ENCODE measurements around the gene TARBP2. TPM values are rescaled to one million over a fixed set of nuclear protein-coding genes. Genes with fewer than 3 reads are reported as not detected.

The TARBP2 gene
- 10 to 100 TPM; 21.3 to 22.3 TPM for total RNA-seq
- long read RNA-seq, partial matches to known transcripts: 6 of 15 reads
- long read RNA-seq, other reads (novel, unspliced or antisense): 4 of 15 reads

DNA sequence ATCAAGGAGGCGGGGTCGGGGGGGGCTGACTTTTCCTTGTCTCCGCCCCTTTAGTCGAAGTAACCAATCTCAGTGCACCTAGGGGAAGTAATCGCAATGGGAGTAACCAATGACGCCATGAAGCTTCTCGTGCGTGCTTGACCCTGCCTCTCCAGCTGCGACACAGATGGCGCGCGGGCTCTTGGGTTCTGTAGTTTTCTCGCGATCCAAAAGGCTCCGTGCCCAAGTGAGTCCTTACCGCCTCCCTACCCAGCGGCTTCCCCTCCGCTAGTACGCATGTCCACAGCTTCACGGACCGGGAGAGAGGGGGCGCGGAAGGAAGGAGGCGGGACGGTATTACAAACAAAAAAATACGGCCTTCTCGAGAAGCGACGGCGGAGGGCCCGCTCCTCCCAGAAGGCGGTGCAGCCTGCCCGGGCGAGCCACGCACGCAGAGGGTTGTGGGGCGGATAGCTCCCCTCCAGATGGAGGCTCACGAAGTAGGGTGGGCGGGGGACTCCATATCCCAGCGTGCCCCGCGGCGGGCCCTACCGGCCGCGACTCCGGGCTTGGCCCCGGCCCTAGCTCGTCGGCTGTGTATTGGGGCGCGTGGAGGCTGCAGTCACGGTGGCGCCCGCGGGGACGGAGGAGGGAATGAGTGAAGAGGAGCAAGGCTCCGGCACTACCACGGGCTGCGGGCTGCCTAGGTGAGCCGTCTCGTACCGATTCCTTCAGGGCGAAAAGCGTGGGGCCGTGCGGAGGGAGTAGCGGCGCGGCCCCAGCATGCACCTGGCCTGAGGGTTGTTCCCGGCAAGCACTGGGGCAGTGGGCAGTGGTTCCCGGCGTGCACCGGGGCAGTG lies at the start of gene TARBP2:
Gene TARBP2 (plus strand): TSS at position 508 of the 839 bp plus-strand sequence. CDS start 126 bp downstream, at position 634.
- ATAC-seq: peak; percentile 82
- peak; percentile 99 for DNase-seq
- intact Hi-C loops (cut with DNase I, micrococcal nuclease): loop anchor here in 1 of 2 donors (10.0 kb wide), 1 partner anchor 156 kb away; no protein-coding TSS in a partner anchor

DNA sequence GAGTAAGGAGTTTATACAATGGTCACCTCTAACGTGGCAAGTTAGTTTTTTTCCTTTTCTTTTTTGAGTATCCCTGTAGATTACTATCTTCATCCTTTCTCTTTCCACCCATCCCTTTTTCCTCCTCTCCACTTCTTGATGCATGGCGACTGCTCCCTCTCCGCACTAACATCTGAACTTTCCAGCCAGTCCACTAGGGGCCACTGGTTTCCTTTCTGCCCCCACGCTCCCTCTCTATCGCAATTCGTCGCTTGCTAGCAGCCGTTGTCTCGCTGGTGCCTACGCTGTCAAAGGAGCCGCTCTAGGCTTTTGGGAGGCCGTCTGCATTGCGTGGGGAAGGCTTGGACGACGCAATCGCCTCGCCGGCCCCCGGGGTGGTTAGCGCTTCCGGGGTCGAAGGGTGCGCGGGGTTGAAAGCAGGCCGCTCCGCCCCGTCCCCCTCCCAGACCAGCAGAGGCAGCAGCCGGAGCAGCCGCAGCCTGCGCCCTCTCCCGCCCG lies 49.4 kb upstream of the TARBP2 start, which contains the start of gene PCBP2:
Gene PCBP2 (plus strand): TSS at position 442 of the 498 bp plus-strand sequence. CDS start 2,699 bp downstream, outside the sequence.
- ATAC-seq (peak; percentile 91), DNase-seq (peak; percentile 96 to 99)
- intact Hi-C loops (cut with DNase I, micrococcal nuclease): no loop called here

DNA sequence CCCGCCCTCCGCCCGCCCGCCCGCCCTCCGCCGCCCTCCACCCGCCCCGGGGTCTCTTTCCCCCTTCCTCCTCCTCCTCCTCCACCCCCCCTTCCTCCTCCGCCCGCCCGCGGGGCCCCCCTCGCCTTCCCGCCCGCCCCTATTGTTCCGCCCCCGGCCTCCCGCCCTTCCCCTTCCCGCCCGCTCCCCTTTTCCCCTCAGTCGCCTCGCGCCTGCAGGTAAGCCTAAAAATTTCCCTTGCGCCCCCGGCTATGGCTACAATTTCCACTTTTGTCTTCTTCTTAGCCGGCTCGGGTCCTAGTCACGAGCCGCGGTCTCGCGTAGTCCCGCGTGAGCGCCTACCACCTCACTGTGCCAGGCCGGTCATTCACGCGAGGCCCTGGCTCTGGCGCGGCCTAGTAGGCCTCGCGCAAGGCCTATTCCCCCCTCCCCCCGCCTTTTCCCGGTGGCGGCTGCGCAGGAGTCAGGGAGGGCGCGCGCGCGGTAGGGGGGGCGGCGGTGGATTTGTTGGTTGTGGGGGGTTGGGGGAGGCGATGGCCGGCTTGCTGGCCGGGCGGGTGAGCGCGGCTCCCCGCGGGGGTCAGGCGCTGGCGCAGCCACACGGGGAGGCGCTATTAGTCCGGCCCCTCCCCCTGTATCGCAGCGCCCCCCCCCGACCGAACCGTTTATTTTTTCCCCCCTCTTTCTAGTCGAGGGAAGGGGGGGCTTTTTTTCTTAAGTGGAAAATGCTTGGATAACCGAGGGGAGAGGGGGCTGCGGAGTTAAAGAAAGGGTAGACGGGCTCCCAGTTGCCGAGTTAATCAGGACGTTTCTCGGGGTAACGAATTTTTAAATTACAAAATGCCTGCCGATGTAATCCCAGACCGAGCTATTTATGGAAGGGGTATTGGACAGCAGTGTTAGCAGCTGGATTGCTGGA lies 48.7 kb upstream of the TARBP2 start:
- intact Hi-C loops (cut with DNase I, micrococcal nuclease): no loop called here
- DNase-seq (peak; percentile 87 to 88), ATAC-seq (peak; percentile 65)

DNA sequence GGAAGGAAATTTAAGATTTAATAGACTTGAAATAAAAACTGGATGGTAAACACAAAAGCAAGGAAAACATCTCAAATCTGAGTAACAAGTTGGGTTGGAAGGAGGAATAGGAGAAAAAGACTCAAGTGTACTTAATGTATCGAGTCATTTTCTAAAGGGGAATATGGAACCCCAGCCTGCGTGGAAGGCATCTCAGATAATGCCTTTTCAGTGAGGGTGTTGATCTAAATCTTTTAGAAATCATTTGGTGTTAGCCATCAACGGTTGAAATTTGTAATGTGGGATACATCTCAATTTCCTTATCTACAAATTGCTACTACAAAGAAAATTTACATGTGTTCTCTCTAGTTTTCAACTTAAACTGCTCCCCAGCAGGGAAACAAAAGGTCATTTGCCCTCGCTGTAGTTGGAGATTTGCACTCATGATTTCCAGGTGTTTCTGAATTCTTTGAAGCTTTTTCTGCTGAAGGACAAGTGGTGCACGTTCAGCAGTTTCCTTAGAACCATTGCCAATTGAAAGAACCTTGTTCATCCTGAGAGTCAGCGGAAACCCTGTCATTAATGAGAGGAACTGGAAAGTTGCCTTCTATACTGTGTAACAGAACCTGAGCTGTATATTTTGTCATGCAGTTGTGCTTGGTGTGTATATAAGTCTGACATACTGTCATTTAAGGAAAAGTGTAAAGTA lies 47.0 kb upstream of the TARBP2 start:
- intact Hi-C loops (cut with DNase I, micrococcal nuclease): no loop called here
- DNase-seq (no peak), ATAC-seq (no peak)

DNA sequence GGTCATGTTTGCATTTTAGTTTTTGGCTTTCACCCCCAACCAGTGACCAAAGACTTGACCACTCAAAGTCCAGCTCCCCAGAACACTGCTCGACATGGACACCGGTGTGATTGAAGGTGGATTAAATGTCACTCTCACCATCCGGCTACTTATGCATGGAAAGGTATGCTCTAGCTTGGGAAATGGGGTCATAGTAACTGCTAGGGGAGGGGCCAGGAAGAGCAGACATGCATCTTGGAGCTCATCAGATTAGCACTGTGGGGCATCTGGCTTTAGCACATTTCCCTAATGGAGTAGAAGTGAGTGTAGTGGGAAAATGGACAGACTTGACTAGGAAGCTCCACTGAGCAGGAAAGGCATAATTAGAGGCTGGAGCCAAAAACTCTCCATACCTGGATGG lies 46.4 kb upstream of the TARBP2 start:
- intact Hi-C loops (cut with DNase I, micrococcal nuclease): no loop called here
- no peak for DNase-seq
- ATAC-seq: no peak

GRCh38 chr12:53456654-53457366 lies 44.3 kb upstream of the TARBP2 start:
- no peak for ATAC-seq
- intact Hi-C loops (cut with DNase I, micrococcal nuclease): no loop called here
- DNase-seq: no peak

GRCh38 chr12:53459097-53459496 lies 42.0 kb upstream of the TARBP2 start:
- no peak for DNase-seq
- intact Hi-C loops (cut with DNase I, micrococcal nuclease): no loop called here
- ATAC-seq: no peak

- intact Hi-C loops (cut with DNase I, micrococcal nuclease): loop anchor here in 1 of 2 donors (10.0 kb wide), 1 partner anchor 64 kb away; no protein-coding TSS in a partner anchor
- ATAC-seq: no peak
- no peak for DNase-seq
Observed at GRCh38 chr12:53461059-53461458, 40.0 kb upstream of the TARBP2 start.

DNA sequence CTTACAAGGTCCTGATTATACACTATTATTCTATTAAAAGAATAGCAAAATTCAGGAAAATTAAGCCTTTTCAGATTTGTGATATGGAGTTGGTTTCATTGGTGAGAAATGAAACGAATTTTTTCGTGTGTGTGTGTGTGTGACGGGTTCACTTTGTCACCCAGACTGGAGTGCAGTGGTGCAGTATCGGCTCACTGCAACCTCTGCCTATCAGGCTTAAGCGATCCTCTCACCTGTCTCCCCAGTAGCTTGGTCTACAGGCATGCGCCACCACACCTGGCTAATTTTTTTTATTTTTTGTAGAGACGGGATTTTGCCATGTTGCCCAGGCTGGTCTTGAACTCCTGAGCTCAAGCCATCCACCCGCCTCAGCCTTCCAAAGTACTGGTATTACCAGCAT lies 39.5 kb upstream of the TARBP2 start:
- ATAC-seq (no peak), DNase-seq (no peak)
- intact Hi-C loops (cut with DNase I, micrococcal nuclease): loop anchor here in 1 of 2 donors (10.0 kb wide), 1 partner anchor 63 kb away; no protein-coding TSS in a partner anchor

- ATAC-seq (no peak), DNase-seq (no peak)
- intact Hi-C loops (cut with DNase I, micrococcal nuclease): loop anchor here in 1 of 2 donors (10.0 kb wide), 1 partner anchor 62 kb away; no protein-coding TSS in a partner anchor
Observed at GRCh38 chr12:53462935-53463334, 38.1 kb upstream of the TARBP2 start.

DNA sequence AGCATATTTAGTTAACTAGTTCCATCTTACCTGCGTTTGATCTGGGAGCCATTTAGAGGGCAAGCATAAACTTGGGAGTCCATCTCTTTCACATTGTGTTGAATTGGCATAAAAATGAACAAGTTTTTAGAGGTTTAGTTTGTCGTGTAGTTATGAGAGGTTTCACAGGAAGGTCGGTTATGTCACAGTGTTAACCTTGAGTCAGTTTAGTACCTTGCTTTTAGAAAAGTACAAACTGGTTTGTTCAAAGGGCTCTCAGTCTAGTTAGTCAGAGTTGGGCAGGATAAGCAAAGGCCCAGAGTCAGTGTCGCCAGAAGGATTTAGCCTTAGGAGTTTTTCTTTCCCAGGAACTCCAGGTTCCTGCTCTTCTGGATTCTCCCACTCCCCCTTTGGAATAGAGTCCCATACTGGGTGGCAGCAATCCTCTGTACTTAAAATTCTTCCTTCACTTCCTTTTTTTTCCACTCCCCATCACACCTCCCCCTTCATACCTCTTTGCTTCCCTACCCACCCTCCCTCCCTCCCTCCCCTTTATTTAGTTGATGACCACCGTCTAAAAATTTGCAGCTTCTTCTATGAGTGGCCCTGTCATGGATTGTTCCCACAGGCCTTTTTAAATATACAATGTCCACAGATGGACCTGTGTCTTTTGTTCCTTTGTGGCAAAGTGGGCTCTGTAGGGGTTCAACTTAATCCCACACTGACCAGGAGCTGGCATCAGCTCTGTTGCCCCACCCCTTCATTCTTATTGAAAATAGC lies 37.1 kb upstream of the TARBP2 start:
- DNase-seq: no peak
- intact Hi-C loops (cut with DNase I, micrococcal nuclease): loop anchor here in 1 of 2 donors (10.0 kb wide), 1 partner anchor 61 kb away; no protein-coding TSS in a partner anchor
- no peak for ATAC-seq

DNA sequence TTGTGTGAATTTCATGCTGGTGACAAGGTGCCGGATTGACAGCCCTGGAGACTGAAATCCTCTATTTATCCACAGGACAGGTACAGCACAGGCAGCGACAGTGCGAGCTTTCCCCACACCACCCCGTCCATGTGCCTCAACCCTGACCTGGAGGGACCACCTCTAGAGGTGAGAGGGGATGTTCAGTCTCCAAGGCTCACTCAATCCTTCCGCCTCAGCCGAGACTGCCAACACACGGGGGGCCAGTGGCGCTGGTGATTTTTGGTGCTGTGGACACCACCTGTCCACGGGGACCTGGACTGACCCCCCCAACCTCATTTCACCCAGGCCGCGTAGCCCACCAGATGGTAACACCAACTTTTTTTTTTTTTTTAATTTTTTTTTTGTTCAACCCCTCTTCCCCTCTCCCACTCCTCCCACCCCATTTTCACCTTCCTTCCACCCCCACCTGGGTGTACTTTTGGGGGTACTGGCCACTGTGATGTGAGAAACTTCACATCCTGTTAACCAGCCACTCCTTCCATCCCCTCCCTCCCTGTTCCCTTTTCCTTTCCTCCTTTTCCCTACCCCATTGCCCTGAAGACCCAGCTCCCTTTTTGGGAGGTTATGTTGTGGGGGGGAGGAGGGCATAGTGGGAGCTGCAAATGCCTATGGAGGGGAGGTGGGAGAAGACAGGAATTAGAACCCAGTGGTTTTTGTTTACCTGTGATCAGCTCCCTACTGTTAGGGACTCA lies 36.2 kb upstream of the TARBP2 start:
- DNase-seq: no peak
- intact Hi-C loops (cut with DNase I, micrococcal nuclease): loop anchor here in 1 of 2 donors (10.0 kb wide), 1 partner anchor 60 kb away; no protein-coding TSS in a partner anchor

GRCh38 chr12:53465679-53466078 lies 35.4 kb upstream of the TARBP2 start:
- ATAC-seq (no peak), DNase-seq (no peak)
- intact Hi-C loops (cut with DNase I, micrococcal nuclease): loop anchor here in 1 of 2 donors (10.0 kb wide), 1 partner anchor 59 kb away; no protein-coding TSS in a partner anchor

More for the DNA sequence above, 36.2 kb upstream of the TARBP2 start:
- no peak for ATAC-seq

DNA sequence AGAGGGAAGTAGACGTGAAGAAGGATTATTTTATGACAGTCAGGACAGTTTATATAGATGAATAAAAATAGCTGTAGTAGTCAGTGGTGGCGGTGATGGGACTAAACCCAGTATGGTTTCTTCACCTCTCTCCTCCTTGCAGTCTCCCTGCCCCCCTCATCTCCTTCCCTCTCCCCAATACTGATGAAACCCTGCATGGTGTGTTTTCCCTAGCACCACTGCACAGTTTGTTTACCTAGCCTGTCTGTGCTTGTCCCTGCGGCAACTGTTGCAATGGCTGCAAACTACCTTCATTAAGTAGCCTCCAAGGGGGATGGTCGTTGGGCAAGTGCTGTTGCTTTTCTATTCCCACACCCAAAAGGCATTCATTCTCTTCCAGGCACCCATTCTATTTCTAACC lies 34.4 kb upstream of the TARBP2 start:
- no peak for ATAC-seq
- intact Hi-C loops (cut with DNase I, micrococcal nuclease): loop anchor here in 1 of 2 donors (10.0 kb wide), 1 partner anchor 58 kb away; no protein-coding TSS in a partner anchor
- no peak for DNase-seq

- intact Hi-C loops (cut with DNase I, micrococcal nuclease): loop anchor here in 1 of 2 donors (10.0 kb wide), 1 partner anchor 58 kb away; no protein-coding TSS in a partner anchor
- DNase-seq: no peak
- ATAC-seq: no peak
Observed at GRCh38 chr12:53467082-53467481, 34.0 kb upstream of the TARBP2 start.

- ATAC-seq: no peak
- no peak for DNase-seq
- intact Hi-C loops (cut with DNase I, micrococcal nuclease): loop anchor here in 1 of 2 donors (10.0 kb wide), 1 partner anchor 57 kb away; no protein-coding TSS in a partner anchor
Observed at GRCh38 chr12:53467880-53468279, 33.2 kb upstream of the TARBP2 start.
